ENCODE measurements around the gene TAF1B. TPM values are rescaled to one million over a fixed set of nuclear protein-coding genes. Genes with fewer than 3 reads are reported as not detected.

The TAF1B gene
- total RNA-seq, 6 experiments from 2014 or later = 17.3 to 24.0 (median 22.3) TPM

DNA sequence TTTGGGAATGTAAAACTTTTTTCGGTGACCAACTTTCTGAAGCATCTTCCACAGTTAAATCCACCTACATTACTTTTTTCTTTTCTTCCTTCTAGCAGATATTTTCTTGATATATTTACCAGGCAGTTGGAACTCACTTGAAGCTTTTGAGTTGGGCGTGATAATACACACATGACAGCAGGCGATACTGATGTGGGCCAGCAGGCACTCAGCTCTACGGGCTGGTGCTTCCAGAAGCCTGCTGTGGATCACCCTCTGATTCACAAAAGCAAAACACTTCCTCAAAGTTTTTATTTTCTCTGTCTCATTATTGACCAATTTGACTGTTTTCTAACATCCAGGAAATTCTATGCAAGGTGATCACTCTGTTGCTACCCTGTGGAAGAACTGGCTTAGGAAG is 131.1 kb downstream of the TAF1B start:
- TF ChIP-seq, protein P1, sequence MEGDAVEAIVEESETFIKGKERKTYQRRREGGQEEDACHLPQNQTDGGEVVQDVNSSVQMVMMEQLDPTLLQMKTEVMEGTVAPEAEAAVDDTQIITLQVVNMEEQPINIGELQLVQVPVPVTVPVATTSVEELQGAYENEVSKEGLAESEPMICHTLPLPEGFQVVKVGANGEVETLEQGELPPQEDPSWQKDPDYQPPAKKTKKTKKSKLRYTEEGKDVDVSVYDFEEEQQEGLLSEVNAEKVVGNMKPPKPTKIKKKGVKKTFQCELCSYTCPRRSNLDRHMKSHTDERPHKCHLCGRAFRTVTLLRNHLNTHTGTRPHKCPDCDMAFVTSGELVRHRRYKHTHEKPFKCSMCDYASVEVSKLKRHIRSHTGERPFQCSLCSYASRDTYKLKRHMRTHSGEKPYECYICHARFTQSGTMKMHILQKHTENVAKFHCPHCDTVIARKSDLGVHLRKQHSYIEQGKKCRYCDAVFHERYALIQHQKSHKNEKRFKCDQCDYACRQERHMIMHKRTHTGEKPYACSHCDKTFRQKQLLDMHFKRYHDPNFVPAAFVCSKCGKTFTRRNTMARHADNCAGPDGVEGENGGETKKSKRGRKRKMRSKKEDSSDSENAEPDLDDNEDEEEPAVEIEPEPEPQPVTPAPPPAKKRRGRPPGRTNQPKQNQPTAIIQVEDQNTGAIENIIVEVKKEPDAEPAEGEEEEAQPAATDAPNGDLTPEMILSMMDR (IDR thresholded peaks at IDR 0.05) = no peak
- Mint-ChIP-seq H3K27me3 (ENCODE audit: insufficient read depth) (no peaks in the 10 kb centered on the region; the same call in 1 of the 2 replicates), H3K4me3 (no peak overlapping the region), H3K27ac (no peak overlapping the region), H3K9me3 (no peaks in the 10 kb centered on the region), H3K36me3 (ENCODE audit: low read depth) (no peaks in the 10 kb centered on the region), H3K4me1 (ENCODE audit: low read depth) (peaks cover 71% of the 10 kb centered on the region)
- DNase-seq = no peak

DNA sequence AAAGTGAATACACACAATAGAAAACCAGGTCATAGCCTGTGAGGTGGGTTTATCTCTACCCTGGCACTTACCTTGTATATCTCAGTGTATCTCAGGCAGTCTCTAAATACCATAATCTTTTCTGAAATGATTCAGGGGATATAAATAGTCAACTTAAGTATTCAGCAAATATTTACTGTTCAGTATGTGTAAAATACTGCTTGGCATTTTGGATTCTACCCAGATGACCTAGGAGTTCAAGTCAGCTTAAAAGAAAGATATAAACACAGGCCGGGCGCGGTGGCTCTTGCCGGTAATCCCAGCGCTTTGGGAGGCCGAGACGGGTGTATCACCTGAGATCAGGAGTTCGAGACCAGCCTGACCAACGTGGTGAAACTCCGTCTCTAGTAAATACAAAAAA is 132.1 kb downstream of the TAF1B start:
- Mint-ChIP-seq H3K9me3 (no peaks in the 10 kb centered on the region), H3K27me3 (ENCODE audit: insufficient read depth) (no peaks in the 10 kb centered on the region; the same call in 1 of the 2 replicates), H3K36me3 (ENCODE audit: low read depth) (no peaks in the 10 kb centered on the region), H3K4me1 (ENCODE audit: low read depth) (peaks cover 78% of the 10 kb centered on the region), H3K4me3 (no peak overlapping the region), H3K27ac (no peak overlapping the region)
- TF ChIP-seq, protein P1 (IDR thresholded peaks at IDR 0.05) = no peak
- DNase-seq = no peak

DNA sequence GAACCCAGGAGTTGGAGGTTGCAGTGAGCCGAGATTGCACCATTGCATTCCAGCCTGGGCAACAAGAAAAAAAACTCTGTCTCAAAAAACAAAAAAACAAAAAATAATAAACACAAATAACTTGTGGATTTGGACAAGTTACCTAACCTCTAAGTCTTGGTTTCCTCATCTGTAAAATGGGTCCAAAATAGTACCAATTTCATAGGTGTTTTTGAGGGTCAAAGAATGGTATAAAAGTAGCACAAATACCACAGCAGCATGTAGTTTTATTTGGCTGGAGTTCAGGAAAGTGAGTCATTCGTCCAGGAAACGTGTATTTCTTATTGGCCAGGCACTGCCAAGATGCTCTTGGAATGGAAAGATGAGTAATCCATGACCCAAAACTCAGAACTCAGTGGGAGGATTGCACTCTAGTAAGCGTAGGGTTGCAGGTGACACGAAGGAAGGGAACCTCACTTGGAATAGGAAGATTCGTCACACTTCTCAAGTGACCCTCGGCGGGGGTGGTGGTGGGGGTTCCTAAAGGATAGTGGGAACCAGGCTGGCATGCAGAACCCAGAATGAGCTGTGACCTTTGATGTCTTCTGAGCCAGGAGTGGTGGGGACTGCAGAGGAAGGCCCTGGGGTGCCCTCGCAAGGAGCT is 132.7 kb downstream of the TAF1B start:
- Mint-ChIP-seq H3K36me3 (ENCODE audit: low read depth) (no peaks in the 10 kb centered on the region), H3K27ac (no peak overlapping the region; the same call in 1 of the 2 replicates), H3K9me3 (no peaks in the 10 kb centered on the region), H3K4me3 (0 out of 2 replicates have a peak overlapping the region, but pooled peaks have one; percentile 17), H3K27me3 (ENCODE audit: insufficient read depth) (no peaks in the 10 kb centered on the region; the same call in 1 of the 2 replicates), H3K4me1 (ENCODE audit: low read depth) (peaks cover 78% of the 10 kb centered on the region)
- TF ChIP-seq, protein P1 (IDR thresholded peaks at IDR 0.05) = no peak
- DNase-seq = peak; percentile 95

GRCh38 chr2:9979977-9980376 is 136.7 kb downstream of the TAF1B start:
- H3K27ac Mint-ChIP-seq = no peak overlapping the region; the same call in 1 of the 2 replicates
- H3K9me3 Mint-ChIP-seq = no peaks in the 10 kb centered on the region
- TF ChIP-seq, protein P1 (IDR thresholded peaks at IDR 0.05) = no peak
- DNase-seq = no peak
- peaks cover 3% of the 10 kb centered on the region for H3K27me3 Mint-ChIP-seq (ENCODE audit: insufficient read depth)
- H3K4me1 Mint-ChIP-seq (ENCODE audit: low read depth) = peaks cover 78% of the 10 kb centered on the region
- H3K36me3 Mint-ChIP-seq (ENCODE audit: low read depth) = no peaks in the 10 kb centered on the region
- no peak overlapping the region for H3K4me3 Mint-ChIP-seq

DNA sequence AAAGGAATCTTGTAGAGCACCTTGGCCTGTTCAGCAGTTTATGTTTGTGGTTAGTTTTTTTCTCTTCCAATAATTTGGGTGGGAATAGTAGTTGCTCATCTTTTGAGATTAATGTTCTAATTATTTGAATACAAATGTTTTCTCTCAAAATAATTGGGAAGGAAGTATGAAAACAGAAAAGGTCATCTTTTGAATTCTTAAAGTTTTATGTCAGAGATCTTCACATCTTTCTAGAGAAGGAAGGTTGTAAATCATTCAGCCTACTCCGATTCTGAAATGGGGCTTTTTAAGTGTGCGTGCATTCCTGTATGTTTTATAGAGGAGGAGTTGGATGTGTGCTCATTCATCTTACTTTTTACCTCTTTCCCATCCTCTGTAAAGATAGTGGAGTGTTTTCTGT is 137.2 kb downstream of the TAF1B start:
- Mint-ChIP-seq H3K27ac (peak overlapping the region; percentile 49), H3K27me3 (ENCODE audit: insufficient read depth) (peaks cover 3% of the 10 kb centered on the region), H3K36me3 (ENCODE audit: low read depth) (no peaks in the 10 kb centered on the region), H3K4me1 (ENCODE audit: low read depth) (peaks cover 78% of the 10 kb centered on the region), H3K9me3 (no peaks in the 10 kb centered on the region), H3K4me3 (peak overlapping the region; percentile 11)
- DNase-seq = peak; percentile 53
- TF ChIP-seq, protein P1 (IDR thresholded peaks at IDR 0.05) = no peak

Measured in HFFc6 (cell line).